Lung (tissue), 12 donors: ENCODE measurements around the gene MS4A6A. TPM values are rescaled to one million over a fixed set of nuclear protein-coding genes. Genes with fewer than 3 reads are reported as not detected.

ENCODE experiments used
- ATAC-seq: fragments of 200-7000 bp; cut with Tn5 transposase; one replicate; pipeline ENCODE4 v1.9.1; 2020; ENCODE audit warnings: moderate number of reproducible peaks; ENCODE audit not compliant: insufficient read depth, low FRiP score
- DNase-seq, 3 donors: peaks; one replicate each; pipeline ENCODE4 v3.0.0-alpha.2; 2013 to 2017
- H3K27ac ChIP-seq, 2 donors: one replicate each; pipeline ENCODE4 v1.5.1; 2013; ENCODE audit warnings: mild to moderate bottlenecking in 2 of 2, moderate library complexity in 2 of 2, control low read depth in 1 of 2, inconsistent platforms in 1 of 2, low read depth in 1 of 2, low read length in 1 of 2
- H3K27me3 ChIP-seq, 3 donors: one replicate each; pipeline ENCODE4 v1.5.1; 2013; ENCODE audit warnings: low read length in 2 of 3; ENCODE audit not compliant: control insufficient read depth in 3 of 3, insufficient read depth in 3 of 3
- H3K36me3 ChIP-seq, 4 donors: one replicate each; pipeline ENCODE4 v1.5.1; 2013; ENCODE audit warnings: low read length in 4 of 4, mild to moderate bottlenecking in 1 of 4, moderate library complexity in 1 of 4; ENCODE audit not compliant: control insufficient read depth in 4 of 4, insufficient read depth in 4 of 4
- H3K4me1 ChIP-seq, 5 donors: one replicate each; pipeline ENCODE4 v1.5.1; 2013; ENCODE audit warnings: low read length in 5 of 5, mild to moderate bottlenecking in 2 of 5, moderate library complexity in 1 of 5; ENCODE audit not compliant: control insufficient read depth in 5 of 5, insufficient read depth in 5 of 5
- H3K4me3 ChIP-seq: one replicate; pipeline ENCODE4 v1.5.1; 2013; ENCODE audit warnings: mild to moderate bottlenecking, control low read depth, moderate library complexity
- H3K9ac ChIP-seq, 2 donors: one replicate each; pipeline ENCODE4 v1.5.1; 2013; ENCODE audit warnings: low read length in 2 of 2, control low read depth in 1 of 2; ENCODE audit not compliant: insufficient read depth in 1 of 2
- H3K9me3 ChIP-seq, 4 donors: one replicate each; pipeline ENCODE4 v1.5.1; 2013; ENCODE audit warnings: low read length in 3 of 4, mild to moderate bottlenecking in 1 of 4, moderate library complexity in 1 of 4; ENCODE audit not compliant: control insufficient read depth in 4 of 4, insufficient read depth in 3 of 4
- WGBS, 2 donors: extraction: QIAGEN DNeasy Blood & Tissue Kit; methylation state at CpG; one replicate each; pipeline ENCODE4 v1.1.7; 2013; 5-methylcytosine and 5-hydroxymethylcytosine counted together
- polyA plus RNA-seq, 2 donors: library from polyadenylated mRNA; stranded (reverse); fragments of 200-250 nt; gene quantifications; one replicate each; pipeline ENCODE4 v1.2.1, GENCODE V29; 2013
- total RNA-seq, 2 donors: library from RNA; depleted of rRNA in 1 of 2; stranded (reverse); fragments of >200 nt in 1 of 2; gene quantifications; one replicate each; pipeline ENCODE4 v1.2.1, GENCODE V29; 2014 to 2021
- TF ChIP-seq, protein P1 (sequence below): IDR thresholded peaks from 2 replicates; pipeline ENCODE4 v1.5.1; 2012; ENCODE audit warnings: mild to moderate bottlenecking; ENCODE audit errors: control extremely low read depth, extremely low read depth
- donor health status: control.
- donor health status: control.
- donor health status: Bipolar disorder and iron deficiency.
- donor health status: healthy.
- donor health status: DM: yes; HTN: yes; CAD: no.

MS4A6A gene
- total and polyA plus RNA-seq, 4 donors: 36.2 to 163 (median 92.7) TPM

GRCh38 chr11:60221692-60222091, 38.8 kb upstream of the MS4A6A start:
- no peak for ATAC-seq

DNA sequence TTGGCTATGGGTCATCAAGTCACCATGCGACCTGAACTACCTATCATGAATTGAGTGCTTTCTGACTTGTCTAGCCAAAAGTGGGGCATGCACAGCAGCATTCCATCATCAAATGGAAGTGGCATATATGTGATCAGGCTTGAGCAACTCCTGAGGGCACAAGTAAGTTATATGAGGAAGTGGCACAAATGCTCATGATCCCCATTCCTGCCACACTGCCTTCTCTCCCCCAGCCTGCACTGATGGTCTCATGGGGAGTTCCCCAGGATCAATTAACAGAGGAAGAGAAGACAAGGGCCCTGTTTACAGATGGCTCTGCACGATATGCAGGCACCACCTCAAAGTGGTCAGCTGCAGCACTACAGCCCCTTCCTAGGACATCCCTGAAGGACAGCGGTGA, 38.3 kb upstream of the MS4A6A start:
- no peaks in the 10 kb centered on the region for H3K4me1 ChIP-seq
- H3K9ac ChIP-seq: no peak overlapping the region
- DNase-seq (no peak), ATAC-seq (no peak)
- TF ChIP-seq, protein P1, sequence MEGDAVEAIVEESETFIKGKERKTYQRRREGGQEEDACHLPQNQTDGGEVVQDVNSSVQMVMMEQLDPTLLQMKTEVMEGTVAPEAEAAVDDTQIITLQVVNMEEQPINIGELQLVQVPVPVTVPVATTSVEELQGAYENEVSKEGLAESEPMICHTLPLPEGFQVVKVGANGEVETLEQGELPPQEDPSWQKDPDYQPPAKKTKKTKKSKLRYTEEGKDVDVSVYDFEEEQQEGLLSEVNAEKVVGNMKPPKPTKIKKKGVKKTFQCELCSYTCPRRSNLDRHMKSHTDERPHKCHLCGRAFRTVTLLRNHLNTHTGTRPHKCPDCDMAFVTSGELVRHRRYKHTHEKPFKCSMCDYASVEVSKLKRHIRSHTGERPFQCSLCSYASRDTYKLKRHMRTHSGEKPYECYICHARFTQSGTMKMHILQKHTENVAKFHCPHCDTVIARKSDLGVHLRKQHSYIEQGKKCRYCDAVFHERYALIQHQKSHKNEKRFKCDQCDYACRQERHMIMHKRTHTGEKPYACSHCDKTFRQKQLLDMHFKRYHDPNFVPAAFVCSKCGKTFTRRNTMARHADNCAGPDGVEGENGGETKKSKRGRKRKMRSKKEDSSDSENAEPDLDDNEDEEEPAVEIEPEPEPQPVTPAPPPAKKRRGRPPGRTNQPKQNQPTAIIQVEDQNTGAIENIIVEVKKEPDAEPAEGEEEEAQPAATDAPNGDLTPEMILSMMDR: no peak
- no peaks in the 10 kb centered on the region for H3K27me3 ChIP-seq
- 82 to 94% methylated on average over 3 of the region's 3 CpGs for WGBS, 2 donors
- H3K27ac ChIP-seq: no peak overlapping the region
- no peaks in the 10 kb centered on the region for H3K36me3 ChIP-seq
- no peak overlapping the region for H3K4me3 ChIP-seq
- no peaks in the 10 kb centered on the region for H3K9me3 ChIP-seq

More at GRCh38 chr11:60221692-60222091, 38.8 kb upstream of the MS4A6A start:
- Histone ChIP-seq H3K27me3 (no peaks in the 10 kb centered on the region), H3K4me1 (no peaks in the 10 kb centered on the region), H3K27ac (no peak overlapping the region), H3K9me3 (no peaks in the 10 kb centered on the region), H3K9ac (no peak overlapping the region), H3K36me3 (no peaks in the 10 kb centered on the region), H3K4me3 (no peak overlapping the region)
- TF ChIP-seq, protein P1: no peak
- DNase-seq: no peak
- 63 to 67% methylated on average over 3 of the region's 3 CpGs for WGBS, 2 donors

- H3K9me3 ChIP-seq: no peaks in the 10 kb centered on the region
- no peaks in the 10 kb centered on the region for H3K4me1 ChIP-seq
- H3K36me3 ChIP-seq: no peaks in the 10 kb centered on the region
- no peak for DNase-seq
- no peak overlapping the region for H3K9ac ChIP-seq
- 86 to 98% methylated on average over 1 of the region's 1 CpG for WGBS, 2 donors
- H3K4me3 ChIP-seq: no peak overlapping the region
- no peak overlapping the region for H3K27ac ChIP-seq
- no peaks in the 10 kb centered on the region for H3K27me3 ChIP-seq
- TF ChIP-seq, protein P1: no peak
- no peak for ATAC-seq
These were observed 31.5 kb upstream of the MS4A6A start for GRCh38 chr11:60214386-60214785.

- ATAC-seq: no peak
- H3K27ac ChIP-seq: no peak overlapping the region
- WGBS, 2 donors: 79 to 89% methylated on average over 4 of the region's 4 CpGs
- no peak for DNase-seq
- no peaks in the 10 kb centered on the region for H3K36me3 ChIP-seq
- no peaks in the 10 kb centered on the region for H3K27me3 ChIP-seq
- no peaks in the 10 kb centered on the region for H3K4me1 ChIP-seq
- H3K4me3 ChIP-seq: no peak overlapping the region
- TF ChIP-seq, protein P1: no peak
- H3K9ac ChIP-seq: no peak overlapping the region
- no peaks in the 10 kb centered on the region for H3K9me3 ChIP-seq
These were observed 28.3 kb upstream of the MS4A6A start for GRCh38 chr11:60211206-60211605.
